CD8-positive, alpha-beta memory T cell (primary cell): Measurements from ENCODE around the gene TRIM67. TPM values are rescaled to one million over a fixed set of nuclear protein-coding genes. Genes with fewer than 3 reads are reported as not detected.

Source experiments
- CTCF ChIA-PET: fragments of 350-600 bp; sonication (Branson Sonifier 250); formaldehyde crosslinking; loops from one replicate; lab custom pipeline; 2021; ENCODE audit warnings: antibody characterized with exemption; lab: Charles Lee
- POLR2A ChIA-PET: fragments of 350-600 bp; sonication (Branson Sonifier 250); formaldehyde crosslinking; loops from one replicate; lab custom pipeline; 2021; ENCODE audit warnings: antibody characterized with exemption; lab: Charles Lee
- DNase-seq, 5 donors: peaks; one replicate each; pipeline versions ENCODE4 v3.0.0 to v3.0.0-alpha.2; 2020 to 2022; ENCODE audit warnings: mixed read lengths in 1 of 5
- H3K27ac ChIP-seq: one replicate; pipeline ENCODE4 v1.7.0; 2013; ENCODE audit warnings: low read depth, mild to moderate bottlenecking, low read length, moderate library complexity
- H3K27me3 ChIP-seq: 2 replicates; pipeline ENCODE4 v1.7.0; 2013; ENCODE audit warnings: low read length, mild to moderate bottlenecking; ENCODE audit not compliant: insufficient read depth, poor library complexity, severe bottlenecking
- H3K36me3 ChIP-seq: 2 replicates; pipeline ENCODE4 v1.7.0; 2013; ENCODE audit warnings: mild to moderate bottlenecking, low read length, moderate library complexity; ENCODE audit not compliant: insufficient read depth
- H3K4me1 ChIP-seq: 2 replicates; pipeline ENCODE4 v1.7.0; 2013; ENCODE audit warnings: mild to moderate bottlenecking, low read length, moderate library complexity; ENCODE audit not compliant: insufficient read depth
- H3K4me3 ChIP-seq: 2 replicates; pipeline ENCODE4 v1.7.0; 2013; ENCODE audit warnings: mild to moderate bottlenecking, low read length
- H3K9me3 ChIP-seq: 2 replicates; pipeline ENCODE4 v1.7.0; 2013; ENCODE audit warnings: mild to moderate bottlenecking, low read length
- H3K27ac Mint-ChIP-seq, 8 donors: one replicate each; pipeline ENCODE4 v1.8.0; 2020 to 2021; ENCODE audit warnings: mixed read lengths in 8 of 8, mild to moderate bottlenecking in 6 of 8, inconsistent platforms in 3 of 8, moderate library complexity in 3 of 8
- H3K27me3 Mint-ChIP-seq, 2 donors: one replicate each; pipeline ENCODE4 v1.8.0; 2020 to 2021; ENCODE audit warnings: mixed read lengths in 2 of 2, mild to moderate bottlenecking in 1 of 2, moderate library complexity in 1 of 2
- H3K36me3 Mint-ChIP-seq, 3 donors: one replicate each; pipeline ENCODE4 v1.8.0; 2020 to 2021; ENCODE audit warnings: mixed read lengths in 3 of 3, inconsistent platforms in 1 of 3, mild to moderate bottlenecking in 1 of 3
- H3K4me1 Mint-ChIP-seq, 3 donors: one replicate each; pipeline ENCODE4 v1.8.0; 2020 to 2021; ENCODE audit warnings: mixed read lengths in 3 of 3, inconsistent platforms in 1 of 3, mild to moderate bottlenecking in 1 of 3
- H3K4me3 Mint-ChIP-seq, 7 donors: one replicate each; pipeline ENCODE4 v1.8.0; 2020 to 2021; ENCODE audit warnings: mixed read lengths in 7 of 7, mild to moderate bottlenecking in 6 of 7, moderate library complexity in 4 of 7, inconsistent platforms in 2 of 7
- H3K9me3 Mint-ChIP-seq, 5 donors: one replicate each; pipeline ENCODE4 v1.8.0; 2020 to 2022; ENCODE audit warnings: mixed read lengths in 5 of 5, mild to moderate bottlenecking in 3 of 5, moderate library complexity in 2 of 5, inconsistent platforms in 1 of 5
- polyA plus RNA-seq: library from polyadenylated mRNA; unstranded; fragments of 300-500 nt; fragmentation: Illumina TruSeq; gene quantifications from one replicate; pipeline ENCODE4 v1.2.3, GENCODE V29; 2021
- total RNA-seq, 2 experiments: library from RNA; stranded (reverse); gene quantifications; one replicate each; pipeline ENCODE4 v1.2.3, GENCODE V29; 2021

Gene TRIM67
- total and polyA plus RNA-seq, 3 experiments from 2014 or later: not detected

DNA sequence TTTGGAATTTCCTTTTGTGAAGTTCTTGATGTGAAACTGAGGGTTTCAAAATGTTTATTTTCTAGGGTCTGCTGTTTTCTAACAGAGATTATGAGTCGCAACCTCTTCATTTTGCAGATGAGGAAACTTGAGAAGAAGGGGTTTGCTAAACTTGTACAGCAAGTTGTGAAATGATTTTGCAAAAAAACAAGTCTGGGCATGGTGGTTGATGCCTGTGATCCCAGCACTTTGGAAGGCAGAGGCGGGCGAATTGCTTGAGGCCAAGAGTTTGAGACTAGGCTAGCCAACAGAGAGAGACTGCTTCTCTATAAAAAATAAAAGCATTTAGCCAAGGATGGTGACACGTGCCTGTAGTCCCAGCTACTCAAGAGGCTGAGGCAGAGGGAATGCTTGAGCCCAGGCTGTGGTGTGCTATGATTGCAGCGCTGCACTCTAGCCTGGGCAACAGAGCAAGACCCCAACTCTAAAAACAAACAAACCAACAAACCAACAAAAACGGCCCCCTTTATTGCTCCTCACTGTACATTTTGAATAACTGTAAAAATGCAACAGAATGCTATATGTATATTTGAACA is 9.9 kb downstream of the TRIM67 start:
- Histone ChIP-seq H3K27me3 (no peaks in the 10 kb centered on the region), H3K4me1 (no peaks in the 10 kb centered on the region), H3K27ac (no peak overlapping the region), H3K36me3 (no peaks in the 10 kb centered on the region), H3K4me3 (no peak overlapping the region), H3K9me3 (no peaks in the 10 kb centered on the region)
- Mint-ChIP-seq H3K36me3 (no peaks in the 10 kb centered on the region), H3K9me3 (no peaks in the 10 kb centered on the region), H3K4me3 (no peak overlapping the region), H3K27me3 (peaks cover 25 to 47% of the 10 kb centered on the region in 2 donors), H3K27ac (no peak overlapping the region), H3K4me1 (no peaks in the 10 kb centered on the region)
- DNase-seq: no peak
- POLR2A ChIA-PET: no interaction called here
- CTCF ChIA-PET: no interaction called here

GRCh38 chr1:231172411-231172810 is 10.6 kb downstream of the TRIM67 start:
- H3K4me1 Mint-ChIP-seq: no peaks in the 10 kb centered on the region
- no peaks in the 10 kb centered on the region for H3K36me3 ChIP-seq

GRCh38 chr1:231176421-231176820 is 14.6 kb downstream of the TRIM67 start:
- H3K4me3 Mint-ChIP-seq: no peak overlapping the region
- CTCF ChIA-PET: no interaction called here
- no peaks in the 10 kb centered on the region for H3K9me3 ChIP-seq
- no peaks in the 10 kb centered on the region for H3K9me3 Mint-ChIP-seq
- peaks cover 31 to 62% of the 10 kb centered on the region in 2 donors for H3K27me3 Mint-ChIP-seq
- H3K27ac ChIP-seq: no peak overlapping the region
- DNase-seq: no peak
- H3K4me1 ChIP-seq: no peaks in the 10 kb centered on the region
- H3K27me3 ChIP-seq: no peaks in the 10 kb centered on the region
- H3K36me3 ChIP-seq: no peaks in the 10 kb centered on the region
- H3K4me3 ChIP-seq: no peak overlapping the region
- POLR2A ChIA-PET: interaction anchor here (0.6 kb wide), 1 partner anchor 9 kb away, joined by 3 read pairs; no protein-coding TSS in a partner anchor
- no peaks in the 10 kb centered on the region for H3K36me3 Mint-ChIP-seq
- H3K27ac Mint-ChIP-seq: no peak overlapping the region
- no peaks in the 10 kb centered on the region for H3K4me1 Mint-ChIP-seq

More at GRCh38 chr1:231172411-231172810, 10.6 kb downstream of the TRIM67 start:
- Mint-ChIP-seq H3K27me3 (peaks cover 30 to 49% of the 10 kb centered on the region in 2 donors), H3K27ac (no peak overlapping the region), H3K9me3 (no peaks in the 10 kb centered on the region), H3K36me3 (no peaks in the 10 kb centered on the region), H3K4me3 (no peak overlapping the region)
- no peaks in the 10 kb centered on the region for H3K9me3 ChIP-seq
- DNase-seq: no peak
- ChIA-PET CTCF (no interaction called here), POLR2A (no interaction called here)
- H3K4me1 ChIP-seq: no peaks in the 10 kb centered on the region
- no peaks in the 10 kb centered on the region for H3K27me3 ChIP-seq
- H3K27ac ChIP-seq: no peak overlapping the region
- no peak overlapping the region for H3K4me3 ChIP-seq

- H3K27ac ChIP-seq: no peak overlapping the region
- Mint-ChIP-seq H3K27me3 (peaks cover 31 to 70% of the 10 kb centered on the region in 2 donors), H3K4me3 (no peak overlapping the region), H3K9me3 (no peaks in the 10 kb centered on the region), H3K36me3 (no peaks in the 10 kb centered on the region), H3K27ac (no peak overlapping the region), H3K4me1 (no peaks in the 10 kb centered on the region)
- no peak overlapping the region for H3K4me3 ChIP-seq
- no peaks in the 10 kb centered on the region for H3K36me3 ChIP-seq
- H3K4me1 ChIP-seq: no peaks in the 10 kb centered on the region
- H3K9me3 ChIP-seq: no peaks in the 10 kb centered on the region
- ChIA-PET POLR2A (no interaction called here), CTCF (no interaction called here)
- no peaks in the 10 kb centered on the region for H3K27me3 ChIP-seq
- DNase-seq: no peak
Observed at GRCh38 chr1:231177226-231177625, 15.4 kb downstream of the TRIM67 start.

DNA sequence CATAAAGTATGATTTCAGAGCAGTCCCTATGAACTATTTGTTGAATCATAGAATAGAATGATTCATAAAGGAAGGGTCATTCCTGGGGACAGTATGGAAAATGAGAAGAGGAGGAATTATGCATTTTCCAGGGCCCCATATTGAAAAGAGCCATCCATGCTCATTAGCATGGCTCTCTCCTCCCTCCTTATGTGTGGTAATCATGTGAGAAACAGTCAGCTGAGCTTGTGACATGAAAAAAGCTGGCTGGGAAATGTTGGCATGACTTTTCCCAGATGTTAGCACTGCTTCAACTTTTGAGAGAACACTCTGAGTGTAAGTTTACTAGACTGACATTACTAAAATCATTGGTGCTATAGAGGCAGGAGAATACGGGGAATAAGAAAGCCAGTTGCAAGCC is 16.1 kb downstream of the TRIM67 start:
- H3K4me3 Mint-ChIP-seq: no peak overlapping the region
- ChIA-PET POLR2A (no interaction called here), CTCF (no interaction called here)
- H3K4me1 ChIP-seq: no peaks in the 10 kb centered on the region
- no peak for DNase-seq
- H3K27me3 Mint-ChIP-seq: peaks cover 31 to 74% of the 10 kb centered on the region in 2 donors
- no peaks in the 10 kb centered on the region for H3K9me3 ChIP-seq
- no peaks in the 10 kb centered on the region for H3K36me3 Mint-ChIP-seq
- no peaks in the 10 kb centered on the region for H3K9me3 Mint-ChIP-seq
- H3K36me3 ChIP-seq: no peaks in the 10 kb centered on the region
- H3K27ac Mint-ChIP-seq: no peak overlapping the region
- no peaks in the 10 kb centered on the region for H3K4me1 Mint-ChIP-seq
- no peak overlapping the region for H3K27ac ChIP-seq
- no peaks in the 10 kb centered on the region for H3K27me3 ChIP-seq
- H3K4me3 ChIP-seq: no peak overlapping the region

GRCh38 chr1:231178970-231179369 is 17.1 kb downstream of the TRIM67 start:
- no peak overlapping the region for H3K4me3 ChIP-seq
- no peak for DNase-seq
- H3K9me3 ChIP-seq: no peaks in the 10 kb centered on the region
- H3K27ac ChIP-seq: no peak overlapping the region
- peaks cover 31 to 78% of the 10 kb centered on the region in 2 donors for H3K27me3 Mint-ChIP-seq
- H3K36me3 Mint-ChIP-seq: no peaks in the 10 kb centered on the region
- no peaks in the 10 kb centered on the region for H3K27me3 ChIP-seq
- H3K4me3 Mint-ChIP-seq: no peak overlapping the region
- no peaks in the 10 kb centered on the region for H3K9me3 Mint-ChIP-seq
- ChIA-PET CTCF (no interaction called here), POLR2A (no interaction called here)
- H3K36me3 ChIP-seq: no peaks in the 10 kb centered on the region
- no peaks in the 10 kb centered on the region for H3K4me1 Mint-ChIP-seq
- no peak overlapping the region for H3K27ac Mint-ChIP-seq
- no peaks in the 10 kb centered on the region for H3K4me1 ChIP-seq

- Mint-ChIP-seq H3K36me3 (no peaks in the 10 kb centered on the region), H3K4me1 (no peaks in the 10 kb centered on the region), H3K27me3 (peaks cover 31 to 78% of the 10 kb centered on the region in 2 donors), H3K9me3 (no peaks in the 10 kb centered on the region), H3K27ac (no peak overlapping the region), H3K4me3 (no peak overlapping the region)
- ChIA-PET CTCF (no interaction called here), POLR2A (no interaction called here)
- H3K9me3 ChIP-seq: no peaks in the 10 kb centered on the region
- H3K4me3 ChIP-seq: no peak overlapping the region
- H3K36me3 ChIP-seq: no peaks in the 10 kb centered on the region
- no peaks in the 10 kb centered on the region for H3K27me3 ChIP-seq
- DNase-seq: no peak
- no peaks in the 10 kb centered on the region for H3K4me1 ChIP-seq
- H3K27ac ChIP-seq: no peak overlapping the region
Observed at GRCh38 chr1:231180034-231180433, 18.2 kb downstream of the TRIM67 start.

GRCh38 chr1:231181271-231181670 is 19.4 kb downstream of the TRIM67 start:
- DNase-seq: no peak
- Histone ChIP-seq H3K27ac (no peak overlapping the region), H3K4me3 (no peak overlapping the region), H3K4me1 (no peaks in the 10 kb centered on the region), H3K9me3 (no peaks in the 10 kb centered on the region), H3K36me3 (no peaks in the 10 kb centered on the region), H3K27me3 (no peaks in the 10 kb centered on the region)
- Mint-ChIP-seq H3K9me3 (peaks cover 0 to 3% (median 0%) of the 10 kb centered on the region in 5 donors), H3K27me3 (peaks cover 31 to 75% of the 10 kb centered on the region in 2 donors), H3K27ac (no peak overlapping the region), H3K4me1 (no peaks in the 10 kb centered on the region), H3K36me3 (no peaks in the 10 kb centered on the region), H3K4me3 (no peak overlapping the region)
- POLR2A ChIA-PET: no interaction called here
- CTCF ChIA-PET: no interaction called here
